IMR-90 (cell line): ENCODE results near the gene FOXC2. TPM values are rescaled to one million over a fixed set of nuclear protein-coding genes. Genes with fewer than 3 reads are reported as not detected.

ENCODE experiments used
- ATAC-seq: fragments of 200-7000 bp; cut with Tn5 transposase; 2 replicates; pipeline ENCODE4 v1.9.1; 2020; ENCODE audit warnings: low read depth, mild to moderate bottlenecking, moderate library complexity
- BruUV-seq: library from RNA; stranded (reverse); fragments of 400-500 nt; replicated peaks from 2 replicates; lab custom pipeline; 2021; lab: Mats Ljungman, UMichigan
- CTCF ChIA-PET: fragments of 300-600 bp; formaldehyde crosslinking; extraction: SDS; loops from one replicate; lab custom pipeline; 2021; ENCODE audit warnings: antibody characterized with exemption; lab: Yijun Ruan, JAX
- POLR2A ChIA-PET: fragments of 300-600 bp; sonication (Branson Sonifier 250); formaldehyde crosslinking; loops from one replicate; lab custom pipeline; 2022; ENCODE audit warnings: antibody characterized with exemption; ENCODE audit not compliant: unreplicated experiment; lab: Charles Lee
- DNase-seq: peaks from one replicate; pipeline ENCODE4 v3.0.0; 2013
- H2AFZ ChIP-seq: replicated peaks from 2 replicates; pipeline ENCODE3; 2013; ENCODE audit warnings: low read length, mild to moderate bottlenecking; ENCODE audit not compliant: poor library complexity
- H2AK5ac ChIP-seq: 2 replicates; pipeline ENCODE4 v1.6.1; 2013; ENCODE audit warnings: low read depth, low read length, inconsistent platforms
- H2AK9ac ChIP-seq: replicated peaks from 2 replicates; pipeline ENCODE3; 2013; ENCODE audit warnings: mild to moderate bottlenecking, low read depth, low read length, moderate library complexity; ENCODE audit not compliant: poor library complexity
- H2BK120ac ChIP-seq: 2 replicates; pipeline ENCODE4 v1.6.1; 2013; ENCODE audit warnings: low read depth, low read length, inconsistent platforms
- H2BK15ac ChIP-seq: 3 replicates; pipeline ENCODE4 v1.6.1; 2013; ENCODE audit warnings: low read depth, low read length, inconsistent platforms
- H2BK20ac ChIP-seq: 2 replicates; pipeline ENCODE4 v1.6.1; 2013; ENCODE audit warnings: low read depth, mild to moderate bottlenecking, inconsistent platforms, low read length, moderate library complexity
- H2BK5ac ChIP-seq: 2 replicates; pipeline ENCODE4 v1.6.1; 2013; ENCODE audit warnings: mild to moderate bottlenecking, low read depth, low read length, inconsistent platforms; ENCODE audit not compliant: poor library complexity, severe bottlenecking
- H3K14ac ChIP-seq: replicated peaks from 2 replicates; pipeline ENCODE4 v1.6.1; 2013; ENCODE audit warnings: low read depth, low read length, inconsistent platforms
- H3K18ac ChIP-seq: 2 replicates; pipeline ENCODE4 v1.6.1; 2013; ENCODE audit warnings: low read depth, low read length, control low read depth
- H3K23ac ChIP-seq: 2 replicates; pipeline ENCODE4 v1.6.1; 2013; ENCODE audit warnings: low read depth, low read length, inconsistent platforms
- H3K27ac ChIP-seq: 2 replicates; pipeline ENCODE4 v1.5.1; 2013; ENCODE audit warnings: mild to moderate bottlenecking, control low read depth, low read length; ENCODE audit not compliant: insufficient read depth
- H3K27me3 ChIP-seq: 2 replicates; pipeline ENCODE4 v1.6.1; 2013; ENCODE audit warnings: low read length; ENCODE audit not compliant: control insufficient read depth, insufficient read depth
- H3K36me3 ChIP-seq: 2 replicates; pipeline ENCODE4 v1.6.1; 2013; ENCODE audit warnings: low read length, mixed read lengths; ENCODE audit not compliant: control insufficient read depth, insufficient read depth
- H3K4ac ChIP-seq: 2 replicates; pipeline ENCODE4 v1.6.1; 2013; ENCODE audit warnings: low read depth, low read length, inconsistent platforms
- H3K4me1 ChIP-seq: 2 replicates; pipeline ENCODE4 v1.6.1; 2013; ENCODE audit warnings: low read length, mixed read lengths; ENCODE audit not compliant: control insufficient read depth, insufficient read depth
- H3K4me2 ChIP-seq: 2 replicates; pipeline ENCODE4 v1.6.1; 2013; ENCODE audit warnings: low read depth, mild to moderate bottlenecking, control low read depth, low read length, moderate library complexity
- H3K4me3 ChIP-seq: 2 replicates; pipeline ENCODE4 v1.5.1; 2013; ENCODE audit warnings: low read depth, mild to moderate bottlenecking, control low read depth, low read length, moderate library complexity; ENCODE audit not compliant: insufficient read depth
- H3K56ac ChIP-seq: 2 replicates; pipeline ENCODE4 v1.6.1; 2013; ENCODE audit warnings: low read length, inconsistent platforms; ENCODE audit not compliant: insufficient read depth; ENCODE audit errors: extremely low read depth
- H3K79me1 ChIP-seq, 2 experiments: 2 replicates each; pipeline ENCODE4 v1.6.1; 2013; ENCODE audit warnings: low read length in 2 of 2, inconsistent platforms in 1 of 2, low read depth in 1 of 2
- H3K9ac ChIP-seq: 2 replicates; pipeline ENCODE4 v1.6.1; 2013; ENCODE audit warnings: low read depth, low read length, control low read depth
- H3K9me1 ChIP-seq: 2 replicates; pipeline ENCODE4 v1.6.1; 2013; ENCODE audit warnings: low read length, inconsistent platforms; ENCODE audit not compliant: insufficient read depth
- H3K9me3 ChIP-seq: 2 replicates; pipeline ENCODE4 v1.6.1; 2013; ENCODE audit warnings: low read length; ENCODE audit not compliant: control insufficient read depth, insufficient read depth
- H4K20me1 ChIP-seq: 2 replicates; pipeline ENCODE4 v1.6.1; 2013; ENCODE audit warnings: low read length, inconsistent platforms; ENCODE audit not compliant: insufficient read depth
- H4K5ac ChIP-seq: 2 replicates; pipeline ENCODE4 v1.6.1; 2013; ENCODE audit warnings: mild to moderate bottlenecking, low read depth, low read length, control low read depth
- H4K8ac ChIP-seq, 2 experiments: 2 replicates each; pipeline ENCODE4 v1.6.1; 2013; ENCODE audit warnings: low read depth in 2 of 2, low read length in 2 of 2, control low read depth in 1 of 2, inconsistent platforms in 1 of 2
- H4K91ac ChIP-seq: 2 replicates; pipeline ENCODE4 v1.6.1; 2013; ENCODE audit warnings: low read depth, low read length, inconsistent platforms; ENCODE audit not compliant: insufficient read depth
- CEBPB ChIP-seq: IDR thresholded peaks from 2 replicates; pipeline ENCODE4 v1.6.1; 2012; ENCODE audit warnings: low read depth, low read length, improper control_type of control experiment
- CHD1 ChIP-seq: IDR thresholded peaks from 2 replicates; pipeline ENCODE4 v1.6.1; 2012; ENCODE audit warnings: low read depth, low read length, improper control_type of control experiment
- ELK1 ChIP-seq: fragments of 150-350 bp; IDR thresholded peaks from 2 replicates; pipeline ENCODE4 v1.6.1; 2016; ENCODE audit warnings: low read depth, mild to moderate bottlenecking, low read length, moderate library complexity, borderline replicate concordance
- FOS ChIP-seq: fragments of 150-350 bp; IDR thresholded peaks from 2 replicates; pipeline ENCODE4 v1.6.1; 2016; ENCODE audit warnings: low read depth, low read length
- MAFK ChIP-seq: IDR thresholded peaks from 2 replicates; pipeline ENCODE4 v1.6.1; 2012; ENCODE audit warnings: low read depth, low read length, improper control_type of control experiment
- MAZ ChIP-seq: IDR thresholded peaks from 2 replicates; pipeline ENCODE4 v1.6.1; 2012; ENCODE audit warnings: low read depth, mild to moderate bottlenecking, low read length, improper control_type of control experiment, moderate library complexity, borderline replicate concordance
- MXI1 ChIP-seq: IDR thresholded peaks from 2 replicates; pipeline ENCODE4 v1.6.1; 2012; ENCODE audit warnings: low read depth, mild to moderate bottlenecking, low read length, moderate library complexity, borderline replicate concordance
- NFE2L2 ChIP-seq: fragments of 150-350 bp; IDR thresholded peaks from 2 replicates; pipeline ENCODE4 v1.6.1; 2016; ENCODE audit warnings: low read depth, mild to moderate bottlenecking, low read length
- POLR2A ChIP-seq: IDR thresholded peaks from 2 replicates; pipeline ENCODE4 v1.6.1; 2012; ENCODE audit warnings: mild to moderate bottlenecking, low read depth, low read length
- RAD21 ChIP-seq: IDR thresholded peaks from 2 replicates; pipeline ENCODE4 v1.6.1; 2012; ENCODE audit warnings: low read length, improper control_type of control experiment
- RCOR1 ChIP-seq: IDR thresholded peaks from 2 replicates; pipeline ENCODE4 v1.6.1; 2012; ENCODE audit warnings: mild to moderate bottlenecking, low read length, improper control_type of control experiment; ENCODE audit not compliant: insufficient replicate concordance
- RFX5 ChIP-seq: IDR thresholded peaks from 2 replicates; pipeline ENCODE4 v1.8.0; 2012; ENCODE audit warnings: low read depth, mild to moderate bottlenecking, low read length, moderate library complexity
- WGBS, 2 experiments: methylation state at CpG; one replicate each; pipeline versions ENCODE4 v1.1.5 to v1.1.7; 2013; ENCODE audit warnings: missing lambda C conversion rate in 2 of 2; ENCODE audit not compliant: insufficient read length in 1 of 2; ENCODE audit errors: extremely low coverage in 2 of 2; 5-methylcytosine and 5-hydroxymethylcytosine counted together
- dilution Hi-C: fragments of 300-500 bp; cut with HindIII; formaldehyde crosslinking; loops from one replicate; pipeline ENCODE4 v1.14.3; 2018; ENCODE audit warnings: low sequenced_read_pairs; ENCODE audit not compliant: unreplicated experiment
- in situ Hi-C: fragments of 300-500 bp; cut with MboI; formaldehyde crosslinking; loops from 3 replicates; pipeline ENCODE4 v1.14.3; 2019; ENCODE audit warnings: low sequenced_read_pairs, inconsistent platforms, mixed read lengths
- intact Hi-C: fragments of 100-400 bp; cut with micrococcal nuclease; formaldehyde crosslinking; loops from 2 replicates; pipeline ENCODE4 v1.10.0; 2022
- polyA plus RNA-seq, 3 experiments: library from polyadenylated mRNA; depleted of rRNA; stranded (reverse); fragments of >200 nt; gene quantifications; 2 replicates each; pipeline ENCODE4 v1.2.3, GENCODE V29; 2012; ENCODE audit warnings: low replicate concordance in 1 of 3
- total RNA-seq: library from RNA; depleted of rRNA; stranded (reverse); fragments of >200 nt; gene quantifications from 2 replicates; pipeline ENCODE4 v1.2.3, GENCODE V29; 2012
- TF ChIP-seq, protein P1 (sequence below): fragments of 150-350 bp; IDR thresholded peaks from 2 replicates; pipeline ENCODE4 v1.6.1; 2017; ENCODE audit warnings: mild to moderate bottlenecking, antibody characterized with exemption, low read length, low read depth

Gene FOXC2
- total and polyA plus RNA-seq, 2 of the 4 experiments (the other 2 are of a cell fraction) = 0.90 to 6.4 TPM

DNA sequence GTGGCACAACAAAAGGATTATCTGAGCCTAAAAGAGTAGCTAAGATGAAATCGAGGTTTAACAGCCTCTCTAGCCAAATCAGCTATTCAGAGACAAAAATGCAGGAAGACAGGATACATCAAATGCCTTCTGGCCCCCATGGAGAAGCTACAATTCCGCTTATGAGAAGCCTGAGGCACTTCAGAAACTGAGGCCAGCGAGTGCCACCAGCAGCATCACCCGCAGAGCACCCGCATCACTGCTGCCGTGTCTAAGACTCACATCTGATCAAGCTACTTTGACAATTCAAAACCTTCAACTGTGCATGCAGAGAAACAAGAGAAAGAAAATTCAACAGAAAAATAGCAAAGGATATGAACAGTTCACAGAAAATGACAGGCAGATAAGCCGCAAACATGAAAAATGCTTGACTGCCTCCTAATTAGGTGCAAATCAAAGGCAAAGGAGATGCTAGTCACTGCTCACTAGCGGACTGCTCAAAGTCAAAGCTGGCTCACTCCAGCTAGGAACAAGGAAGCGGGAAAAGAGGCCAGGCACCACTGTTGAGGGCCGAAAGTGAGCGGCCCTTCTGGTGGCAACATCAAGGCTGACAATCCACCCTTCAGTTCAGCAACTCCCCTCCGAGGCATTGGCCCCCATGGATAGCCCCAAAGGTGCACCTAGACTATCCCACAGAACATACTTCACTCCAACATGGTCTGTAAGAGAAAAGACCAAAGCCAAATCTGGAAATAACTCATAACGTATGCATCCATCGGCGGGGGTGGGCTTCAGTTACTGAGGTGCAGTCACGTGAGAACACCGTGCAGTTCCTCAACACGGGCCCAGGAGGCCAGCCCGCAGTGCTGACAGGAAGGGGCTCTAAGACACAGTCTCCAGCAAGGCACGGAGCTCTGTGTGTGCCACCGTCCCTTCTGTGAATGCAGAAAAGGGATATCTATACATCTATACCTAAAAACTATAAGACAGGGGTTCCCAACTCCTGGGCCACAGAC, 23.6 kb upstream of the FOXC2 start:
- no peaks in the 10 kb centered on the region for H3K9me1 ChIP-seq
- H4K5ac ChIP-seq = no peak overlapping the region
- H2AK5ac ChIP-seq = no peak overlapping the region
- intact Hi-C loops = no loop called here
- H3K36me3 ChIP-seq = peaks cover 61% of the 10 kb centered on the region
- DNase-seq (no peak), ATAC-seq (no peak)
- dilution Hi-C loops = no loop called here
- no peak overlapping the region for H3K4ac ChIP-seq
- H3K14ac ChIP-seq = no peak overlapping the region
- no TSS peak for BruUV-seq
- in situ Hi-C loops = no loop called here
- H4K8ac ChIP-seq = no peak overlapping the region
- H4K20me1 ChIP-seq = no peaks in the 10 kb centered on the region
- H2BK15ac ChIP-seq = no peak overlapping the region
- H3K79me1 ChIP-seq = peaks cover 0 to 8% of the 10 kb centered on the region in 2 experiments; a peak in 1 of 4 replicates
- H3K23ac ChIP-seq = no peak overlapping the region
- no peak overlapping the region for H3K4me2 ChIP-seq
- no peaks in the 10 kb centered on the region for H3K27me3 ChIP-seq
- ChIA-PET CTCF (no interaction called here), POLR2A (no interaction called here)
- no peak overlapping the region for H3K27ac ChIP-seq
- H3K9ac ChIP-seq = no peak overlapping the region
- no peak overlapping the region for H2BK20ac ChIP-seq
- H2AFZ ChIP-seq = no peak overlapping the region
- TF ChIP-seq MAZ = no peak
- TF ChIP-seq, protein P1, sequence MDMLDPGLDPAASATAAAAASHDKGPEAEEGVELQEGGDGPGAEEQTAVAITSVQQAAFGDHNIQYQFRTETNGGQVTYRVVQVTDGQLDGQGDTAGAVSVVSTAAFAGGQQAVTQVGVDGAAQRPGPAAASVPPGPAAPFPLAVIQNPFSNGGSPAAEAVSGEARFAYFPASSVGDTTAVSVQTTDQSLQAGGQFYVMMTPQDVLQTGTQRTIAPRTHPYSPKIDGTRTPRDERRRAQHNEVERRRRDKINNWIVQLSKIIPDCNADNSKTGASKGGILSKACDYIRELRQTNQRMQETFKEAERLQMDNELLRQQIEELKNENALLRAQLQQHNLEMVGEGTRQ = no peak
- TF ChIP-seq POLR2A = no peak
- no peak for TF ChIP-seq CHD1
- TF ChIP-seq RCOR1 = no peak
- TF ChIP-seq MXI1 = no peak
- TF ChIP-seq RFX5 = no peak
- no peak for TF ChIP-seq RAD21
- no peak for TF ChIP-seq FOS
- no peak for TF ChIP-seq MAFK
- TF ChIP-seq CEBPB = no peak
- TF ChIP-seq ELK1 = no peak
- no peak for TF ChIP-seq NFE2L2
- H2AK9ac ChIP-seq = no peak overlapping the region
- H3K4me3 ChIP-seq = no peak overlapping the region
- H2BK5ac ChIP-seq = no peak overlapping the region
- no peak overlapping the region for H3K18ac ChIP-seq
- no peak overlapping the region for H2BK120ac ChIP-seq
- WGBS, 2 experiments = 97% methylated on average over 6 of the region's 21 CpGs; no CpG with 5 or more reads in 1 of the 2 experiments
- H3K9me3 ChIP-seq = no peaks in the 10 kb centered on the region
- H4K91ac ChIP-seq = no peak overlapping the region
- no peak overlapping the region for H3K56ac ChIP-seq
- no peaks in the 10 kb centered on the region for H3K4me1 ChIP-seq
